SK-N-SH treated with all-trans-retinoic acid at 6 μM for 48 hours (cell line): ENCODE results near the gene MEIOC.

Experiments
- CSRNP3 ChIP-seq: fragments of 250-450 bp; sonication (Bioruptor Pico); IDR thresholded peaks from 2 replicates; pipeline ENCODE4 v1.5.1; 2021; ENCODE audit warnings: mild to moderate bottlenecking, moderate library complexity
- RARB ChIP-seq: fragments of 250-450 bp; sonication (Bioruptor Pico); IDR thresholded peaks from 2 replicates; pipeline ENCODE4 v1.8.0; 2021; ENCODE audit warnings: mild to moderate bottlenecking, moderate library complexity
- TCF4 ChIP-seq: fragments of 250-450 bp; sonication (Bioruptor Pico); IDR thresholded peaks from 2 replicates; pipeline ENCODE4 v1.8.0; 2021; ENCODE audit warnings: mild to moderate bottlenecking, moderate library complexity, borderline replicate concordance
- TSHZ2 ChIP-seq: fragments of 250-450 bp; sonication (Bioruptor Pico); IDR thresholded peaks from 2 replicates; pipeline ENCODE4 v1.5.0; 2020; ENCODE audit warnings: mild to moderate bottlenecking, moderate library complexity
- ZFP3 ChIP-seq: fragments of 250-450 bp; sonication (Bioruptor Pico); IDR thresholded peaks from 2 replicates; pipeline ENCODE4 v1.5.0; 2020; ENCODE audit warnings: mild to moderate bottlenecking, moderate library complexity
- ZNF8 ChIP-seq: fragments of 450-650 bp; formaldehyde crosslinking; IDR thresholded peaks from 2 replicates; pipeline ENCODE4 v1.5.0; 2020; ENCODE audit warnings: mild to moderate bottlenecking, moderate library complexity

GRCh38 chr17:44673893-44674292 lies 17.6 kb downstream of the MEIOC start:
- TF ChIP-seq RARB (CRISPR knock-in tag) (no peak), ZFP3 (CRISPR knock-in tag) (no peak), CSRNP3 (CRISPR knock-in tag) (no peak), TSHZ2 (CRISPR knock-in tag) (no peak), TCF4 (CRISPR knock-in tag) (no peak), ZNF8 (no peak)
